WTC11 (cell line): Measurements from ENCODE around the gene ATP5F1A. TPM values are rescaled to one million over a fixed set of nuclear protein-coding genes. Genes with fewer than 3 reads are reported as not detected.

Experiments
- ELF4 ChIP-seq: sonication (generic); formaldehyde crosslinking; IDR thresholded peaks from 2 replicates; pipeline ENCODE4 v1.8.1; 2022; ENCODE audit warnings: low read depth, mild to moderate bottlenecking, moderate library complexity, missing genetic modification reagents
- FOXP1 ChIP-seq: sonication (generic); formaldehyde crosslinking; IDR thresholded peaks from 2 replicates; pipeline ENCODE4 v1.8.0; 2022; ENCODE audit warnings: missing genetic modification reagents, mild to moderate bottlenecking, moderate library complexity, borderline replicate concordance
- JUN ChIP-seq: sonication (generic); formaldehyde crosslinking; IDR thresholded peaks from 2 replicates; pipeline ENCODE4 v1.8.0; 2023; ENCODE audit warnings: mild to moderate bottlenecking, missing genetic modification reagents
- SP1 ChIP-seq: sonication (generic); formaldehyde crosslinking; conservative IDR thresholded peaks from 2 replicates; pipeline ENCODE4 v1.8.1; 2022; ENCODE audit warnings: missing genetic modification reagents
- ZNF232 ChIP-seq: sonication (generic); formaldehyde crosslinking; IDR thresholded peaks from 2 replicates; pipeline ENCODE4 v1.8.0; 2022; ENCODE audit warnings: mild to moderate bottlenecking, missing genetic modification reagents
- ZNF416 ChIP-seq: fragments of 250-450 bp; sonication (Bioruptor Pico); IDR thresholded peaks from 2 replicates; pipeline ENCODE4 v1.9.0; 2021; ENCODE audit warnings: mild to moderate bottlenecking, inconsistent platforms
- total RNA-seq: library from RNA; stranded (reverse); gene quantifications from 3 replicates; pipeline ENCODE4 v1.2.3, GENCODE V29; 2021
- TF ChIP-seq, protein P1 (sequence below): sonication (generic); formaldehyde crosslinking; IDR thresholded peaks from 2 replicates; pipeline ENCODE4 v1.8.1; 2023; ENCODE audit warnings: mild to moderate bottlenecking, moderate library complexity, missing genetic modification reagents
- TF ChIP-seq, protein P2 (sequence below): sonication (generic); formaldehyde crosslinking; IDR thresholded peaks from 2 replicates; pipeline ENCODE4 v1.8.1; 2023; ENCODE audit warnings: mild to moderate bottlenecking, missing genetic modification reagents, borderline replicate concordance
- TF ChIP-seq, protein P3 (sequence below): sonication (generic); formaldehyde crosslinking; IDR thresholded peaks from 2 replicates; pipeline ENCODE4 v1.8.0; 2022; ENCODE audit warnings: mild to moderate bottlenecking, missing genetic modification reagents
- TF ChIP-seq, protein P4 (sequence below): sonication (generic); formaldehyde crosslinking; conservative IDR thresholded peaks from 2 replicates; pipeline ENCODE4 v1.8.1; 2023; ENCODE audit warnings: mild to moderate bottlenecking, low read depth, missing genetic modification reagents, moderate library complexity
- TF ChIP-seq, protein P5 (sequence below): fragments of 250-450 bp; sonication (Bioruptor Pico); IDR thresholded peaks from 2 replicates; pipeline ENCODE4 v1.8.0; 2021; ENCODE audit warnings: mild to moderate bottlenecking
- TF ChIP-seq, protein P6 (sequence below): fragments of 200-600 bp; IDR thresholded peaks from 2 replicates; pipeline ENCODE4 v1.8.0; 2022; ENCODE audit warnings: antibody characterized with exemption

ATP5F1A gene
- total RNA-seq, 1 experiment from 2014 or later = 825 TPM

DNA sequence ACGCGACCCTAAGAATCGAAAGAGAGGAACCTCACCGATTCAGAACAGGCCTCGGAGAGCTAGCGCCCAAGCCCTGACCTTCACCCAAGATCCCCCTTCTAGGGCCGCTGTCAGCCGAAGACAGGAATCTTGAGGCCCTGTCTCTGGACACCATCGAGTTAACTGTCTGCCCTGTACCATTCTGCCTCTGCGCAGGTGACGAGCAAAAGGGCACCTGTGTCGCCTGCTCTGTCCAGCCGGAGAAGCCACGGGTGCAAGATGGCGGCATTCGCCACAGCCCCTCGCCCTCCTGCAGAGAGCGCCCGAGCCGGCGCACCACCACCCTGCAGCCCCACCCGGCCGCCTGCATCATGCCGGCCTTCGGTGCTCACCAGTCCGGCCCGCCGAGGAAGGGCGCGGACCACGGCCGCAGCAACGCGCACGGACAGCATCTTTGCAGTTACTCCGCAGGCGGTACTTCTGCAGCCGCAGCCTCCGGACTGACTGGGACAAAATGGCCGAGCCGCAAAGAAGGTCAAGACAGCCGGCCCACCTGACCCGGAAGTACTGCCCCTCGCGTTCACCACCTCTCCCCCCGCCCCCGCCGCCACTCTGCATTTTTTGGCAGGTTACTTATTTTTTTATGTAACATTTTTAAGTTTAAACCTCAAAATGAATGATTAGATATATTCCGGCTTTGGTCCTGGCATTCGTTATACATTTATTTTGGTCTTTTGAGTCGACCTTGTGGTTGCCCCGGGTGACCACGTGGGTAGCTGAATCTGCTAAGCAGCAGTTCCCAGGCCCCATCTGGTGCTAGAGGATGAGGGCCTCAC, at the start of gene ATP5F1A (continued):
- TF ChIP-seq SP1 (peak; percentile 84), ZNF232 (CRISPR knock-in tag) (0 out of 2 replicates have a peak, but pooled peaks have one; percentile 73), ZNF416 (CRISPR knock-in tag) (peak; percentile 65; the same call in 1 of the 2 replicates), FOXP1 (CRISPR knock-in tag) (peak; percentile 64; the same call in 1 of the 2 replicates), JUN (CRISPR knock-in tag) (peak; percentile 20; the same call in 1 of the 2 replicates), ELF4 (CRISPR knock-in tag) (no peak)
- TF ChIP-seq, protein P1, sequence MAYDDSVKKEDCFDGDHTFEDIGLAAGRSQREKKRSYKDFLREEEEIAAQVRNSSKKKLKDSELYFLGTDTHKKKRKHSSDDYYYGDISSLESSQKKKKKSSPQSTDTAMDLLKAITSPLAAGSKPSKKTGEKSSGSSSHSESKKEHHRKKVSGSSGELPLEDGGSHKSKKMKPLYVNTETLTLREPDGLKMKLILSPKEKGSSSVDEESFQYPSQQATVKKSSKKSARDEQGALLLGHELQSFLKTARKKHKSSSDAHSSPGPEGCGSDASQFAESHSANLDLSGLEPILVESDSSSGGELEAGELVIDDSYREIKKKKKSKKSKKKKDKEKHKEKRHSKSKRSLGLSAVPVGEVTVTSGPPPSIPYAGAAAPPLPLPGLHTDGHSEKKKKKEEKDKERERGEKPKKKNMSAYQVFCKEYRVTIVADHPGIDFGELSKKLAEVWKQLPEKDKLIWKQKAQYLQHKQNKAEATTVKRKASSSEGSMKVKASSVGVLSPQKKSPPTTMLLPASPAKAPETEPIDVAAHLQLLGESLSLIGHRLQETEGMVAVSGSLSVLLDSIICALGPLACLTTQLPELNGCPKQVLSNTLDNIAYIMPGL = peak; percentile 96
- TF ChIP-seq, protein P2, sequence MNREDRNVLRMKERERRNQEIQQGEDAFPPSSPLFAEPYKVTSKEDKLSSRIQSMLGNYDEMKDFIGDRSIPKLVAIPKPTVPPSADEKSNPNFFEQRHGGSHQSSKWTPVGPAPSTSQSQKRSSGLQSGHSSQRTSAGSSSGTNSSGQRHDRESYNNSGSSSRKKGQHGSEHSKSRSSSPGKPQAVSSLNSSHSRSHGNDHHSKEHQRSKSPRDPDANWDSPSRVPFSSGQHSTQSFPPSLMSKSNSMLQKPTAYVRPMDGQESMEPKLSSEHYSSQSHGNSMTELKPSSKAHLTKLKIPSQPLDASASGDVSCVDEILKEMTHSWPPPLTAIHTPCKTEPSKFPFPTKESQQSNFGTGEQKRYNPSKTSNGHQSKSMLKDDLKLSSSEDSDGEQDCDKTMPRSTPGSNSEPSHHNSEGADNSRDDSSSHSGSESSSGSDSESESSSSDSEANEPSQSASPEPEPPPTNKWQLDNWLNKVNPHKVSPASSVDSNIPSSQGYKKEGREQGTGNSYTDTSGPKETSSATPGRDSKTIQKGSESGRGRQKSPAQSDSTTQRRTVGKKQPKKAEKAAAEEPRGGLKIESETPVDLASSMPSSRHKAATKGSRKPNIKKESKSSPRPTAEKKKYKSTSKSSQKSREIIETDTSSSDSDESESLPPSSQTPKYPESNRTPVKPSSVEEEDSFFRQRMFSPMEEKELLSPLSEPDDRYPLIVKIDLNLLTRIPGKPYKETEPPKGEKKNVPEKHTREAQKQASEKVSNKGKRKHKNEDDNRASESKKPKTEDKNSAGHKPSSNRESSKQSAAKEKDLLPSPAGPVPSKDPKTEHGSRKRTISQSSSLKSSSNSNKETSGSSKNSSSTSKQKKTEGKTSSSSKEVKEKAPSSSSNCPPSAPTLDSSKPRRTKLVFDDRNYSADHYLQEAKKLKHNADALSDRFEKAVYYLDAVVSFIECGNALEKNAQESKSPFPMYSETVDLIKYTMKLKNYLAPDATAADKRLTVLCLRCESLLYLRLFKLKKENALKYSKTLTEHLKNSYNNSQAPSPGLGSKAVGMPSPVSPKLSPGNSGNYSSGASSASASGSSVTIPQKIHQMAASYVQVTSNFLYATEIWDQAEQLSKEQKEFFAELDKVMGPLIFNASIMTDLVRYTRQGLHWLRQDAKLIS (CRISPR knock-in tag) = peak; percentile 14; the same call in 1 of the 2 replicates
- TF ChIP-seq, protein P3, sequence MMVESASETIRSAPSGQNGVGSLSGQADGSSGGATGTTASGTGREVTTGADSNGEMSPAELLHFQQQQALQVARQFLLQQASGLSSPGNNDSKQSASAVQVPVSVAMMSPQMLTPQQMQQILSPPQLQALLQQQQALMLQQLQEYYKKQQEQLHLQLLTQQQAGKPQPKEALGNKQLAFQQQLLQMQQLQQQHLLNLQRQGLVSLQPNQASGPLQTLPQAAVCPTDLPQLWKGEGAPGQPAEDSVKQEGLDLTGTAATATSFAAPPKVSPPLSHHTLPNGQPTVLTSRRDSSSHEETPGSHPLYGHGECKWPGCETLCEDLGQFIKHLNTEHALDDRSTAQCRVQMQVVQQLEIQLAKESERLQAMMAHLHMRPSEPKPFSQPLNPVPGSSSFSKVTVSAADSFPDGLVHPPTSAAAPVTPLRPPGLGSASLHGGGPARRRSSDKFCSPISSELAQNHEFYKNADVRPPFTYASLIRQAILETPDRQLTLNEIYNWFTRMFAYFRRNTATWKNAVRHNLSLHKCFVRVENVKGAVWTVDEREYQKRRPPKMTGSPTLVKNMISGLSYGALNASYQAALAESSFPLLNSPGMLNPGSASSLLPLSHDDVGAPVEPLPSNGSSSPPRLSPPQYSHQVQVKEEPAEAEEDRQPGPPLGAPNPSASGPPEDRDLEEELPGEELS (CRISPR knock-in tag) = peak; percentile 92
- TF ChIP-seq, protein P4, sequence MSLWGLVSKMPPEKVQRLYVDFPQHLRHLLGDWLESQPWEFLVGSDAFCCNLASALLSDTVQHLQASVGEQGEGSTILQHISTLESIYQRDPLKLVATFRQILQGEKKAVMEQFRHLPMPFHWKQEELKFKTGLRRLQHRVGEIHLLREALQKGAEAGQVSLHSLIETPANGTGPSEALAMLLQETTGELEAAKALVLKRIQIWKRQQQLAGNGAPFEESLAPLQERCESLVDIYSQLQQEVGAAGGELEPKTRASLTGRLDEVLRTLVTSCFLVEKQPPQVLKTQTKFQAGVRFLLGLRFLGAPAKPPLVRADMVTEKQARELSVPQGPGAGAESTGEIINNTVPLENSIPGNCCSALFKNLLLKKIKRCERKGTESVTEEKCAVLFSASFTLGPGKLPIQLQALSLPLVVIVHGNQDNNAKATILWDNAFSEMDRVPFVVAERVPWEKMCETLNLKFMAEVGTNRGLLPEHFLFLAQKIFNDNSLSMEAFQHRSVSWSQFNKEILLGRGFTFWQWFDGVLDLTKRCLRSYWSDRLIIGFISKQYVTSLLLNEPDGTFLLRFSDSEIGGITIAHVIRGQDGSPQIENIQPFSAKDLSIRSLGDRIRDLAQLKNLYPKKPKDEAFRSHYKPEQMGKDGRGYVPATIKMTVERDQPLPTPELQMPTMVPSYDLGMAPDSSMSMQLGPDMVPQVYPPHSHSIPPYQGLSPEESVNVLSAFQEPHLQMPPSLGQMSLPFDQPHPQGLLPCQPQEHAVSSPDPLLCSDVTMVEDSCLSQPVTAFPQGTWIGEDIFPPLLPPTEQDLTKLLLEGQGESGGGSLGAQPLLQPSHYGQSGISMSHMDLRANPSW (CRISPR knock-in tag) = no peak
- TF ChIP-seq, protein P5, sequence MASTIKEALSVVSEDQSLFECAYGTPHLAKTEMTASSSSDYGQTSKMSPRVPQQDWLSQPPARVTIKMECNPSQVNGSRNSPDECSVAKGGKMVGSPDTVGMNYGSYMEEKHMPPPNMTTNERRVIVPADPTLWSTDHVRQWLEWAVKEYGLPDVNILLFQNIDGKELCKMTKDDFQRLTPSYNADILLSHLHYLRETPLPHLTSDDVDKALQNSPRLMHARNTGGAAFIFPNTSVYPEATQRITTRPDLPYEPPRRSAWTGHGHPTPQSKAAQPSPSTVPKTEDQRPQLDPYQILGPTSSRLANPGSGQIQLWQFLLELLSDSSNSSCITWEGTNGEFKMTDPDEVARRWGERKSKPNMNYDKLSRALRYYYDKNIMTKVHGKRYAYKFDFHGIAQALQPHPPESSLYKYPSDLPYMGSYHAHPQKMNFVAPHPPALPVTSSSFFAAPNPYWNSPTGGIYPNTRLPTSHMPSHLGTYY (CRISPR knock-in tag) = no peak
- TF ChIP-seq, protein P6, sequence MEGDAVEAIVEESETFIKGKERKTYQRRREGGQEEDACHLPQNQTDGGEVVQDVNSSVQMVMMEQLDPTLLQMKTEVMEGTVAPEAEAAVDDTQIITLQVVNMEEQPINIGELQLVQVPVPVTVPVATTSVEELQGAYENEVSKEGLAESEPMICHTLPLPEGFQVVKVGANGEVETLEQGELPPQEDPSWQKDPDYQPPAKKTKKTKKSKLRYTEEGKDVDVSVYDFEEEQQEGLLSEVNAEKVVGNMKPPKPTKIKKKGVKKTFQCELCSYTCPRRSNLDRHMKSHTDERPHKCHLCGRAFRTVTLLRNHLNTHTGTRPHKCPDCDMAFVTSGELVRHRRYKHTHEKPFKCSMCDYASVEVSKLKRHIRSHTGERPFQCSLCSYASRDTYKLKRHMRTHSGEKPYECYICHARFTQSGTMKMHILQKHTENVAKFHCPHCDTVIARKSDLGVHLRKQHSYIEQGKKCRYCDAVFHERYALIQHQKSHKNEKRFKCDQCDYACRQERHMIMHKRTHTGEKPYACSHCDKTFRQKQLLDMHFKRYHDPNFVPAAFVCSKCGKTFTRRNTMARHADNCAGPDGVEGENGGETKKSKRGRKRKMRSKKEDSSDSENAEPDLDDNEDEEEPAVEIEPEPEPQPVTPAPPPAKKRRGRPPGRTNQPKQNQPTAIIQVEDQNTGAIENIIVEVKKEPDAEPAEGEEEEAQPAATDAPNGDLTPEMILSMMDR = no peak
- TF ChIP-seq, all 79 proteins: peak for 30
